ENCODE measurements around the gene HELT. TPM values are rescaled to one million over a fixed set of nuclear protein-coding genes. Genes with fewer than 3 reads are reported as not detected.

HELT gene
- total and polyA plus RNA-seq, 4 donors, result 0.09 to 2.5 (median 0.53) TPM; not detected in 1

DNA sequence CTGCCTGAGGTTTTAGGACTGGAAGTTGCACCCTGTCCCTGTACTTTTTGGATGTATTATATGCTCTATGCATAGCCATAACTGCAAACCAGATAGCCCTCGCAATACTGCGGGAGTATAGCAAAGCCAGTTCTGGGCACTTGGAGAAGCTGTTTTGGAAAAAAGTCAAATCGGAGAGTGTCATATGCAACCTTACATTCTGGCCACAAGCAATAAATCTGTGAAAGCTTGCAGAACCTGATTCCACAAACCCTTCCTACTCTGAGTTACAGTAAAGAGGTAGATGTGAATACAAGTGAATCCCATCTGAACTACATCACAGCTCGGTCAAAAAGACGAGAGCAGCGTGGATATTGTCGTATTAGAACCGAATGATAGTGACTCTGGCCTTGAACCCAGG is 10.3 kb downstream of the HELT start:
- no peak overlapping the region for H3K9ac ChIP-seq (ENCODE audit: insufficient read depth in 1 of 2, low read length in 2 of 2)
- ATAC-seq (ENCODE audit: insufficient read depth, low FRiP score) (no peak), DNase-seq (no peak)
- no peaks in the 10 kb centered on the region for H3K4me1 ChIP-seq (ENCODE audit: control insufficient read depth in 5 of 5, insufficient read depth in 5 of 5, low read length in 5 of 5)
- TF ChIP-seq CTCF (IDR thresholded peaks at IDR 0.05; ENCODE audit: control extremely low read depth, extremely low read depth), result no peak
- no peak overlapping the region for H3K27ac ChIP-seq (ENCODE audit: low read depth in 1 of 2, low read length in 1 of 2)
- no peaks in the 10 kb centered on the region for H3K36me3 ChIP-seq (ENCODE audit: control insufficient read depth in 4 of 4, insufficient read depth in 4 of 4, low read length in 4 of 4)
- H3K27me3 ChIP-seq (ENCODE audit: control insufficient read depth in 3 of 3, insufficient read depth in 3 of 3, low read length in 2 of 3), result peaks cover 0 to 39% (median 26%) of the 10 kb centered on the region in 3 donors
- H3K9me3 ChIP-seq (ENCODE audit: control insufficient read depth in 4 of 4, insufficient read depth in 3 of 4, low read length in 3 of 4), result no peaks in the 10 kb centered on the region
- WGBS, 2 donors, result 89 to 94% methylated on average over 8 of the region's 8 CpGs
- no peak overlapping the region for H3K4me3 ChIP-seq

- WGBS, 2 donors, result 59 to 89% methylated on average over 6 of the region's 6 CpGs
Observed at GRCh38 chr4:185031611-185032010, 13.3 kb downstream of the HELT start.

DNA sequence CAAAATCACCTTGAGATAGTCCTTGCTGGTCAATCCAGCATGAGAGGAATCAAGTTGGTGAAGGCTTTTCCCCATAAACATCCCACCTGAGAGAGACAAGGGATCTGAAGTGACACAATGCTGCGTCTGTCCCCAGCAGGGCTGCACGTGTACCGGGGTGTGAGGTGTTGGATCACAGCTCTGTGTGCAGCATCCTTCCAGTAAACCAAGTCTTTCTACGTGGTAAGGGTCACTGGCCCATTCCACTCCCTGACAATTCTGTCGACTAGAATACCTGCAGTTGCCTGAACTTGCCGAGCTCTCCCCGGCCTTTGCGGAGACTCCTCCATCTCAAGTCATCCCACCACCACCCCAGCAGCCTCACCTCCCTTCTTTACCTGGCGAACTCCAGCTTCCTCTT is 14.8 kb downstream of the HELT start:
- Histone ChIP-seq H3K9ac (ENCODE audit: insufficient read depth in 1 of 2, low read length in 2 of 2) (no peak overlapping the region), H3K9me3 (ENCODE audit: control insufficient read depth in 4 of 4, insufficient read depth in 3 of 4, low read length in 3 of 4) (no peaks in the 10 kb centered on the region), H3K4me3 (no peak overlapping the region), H3K27ac (ENCODE audit: low read depth in 1 of 2, low read length in 1 of 2) (no peak overlapping the region), H3K36me3 (ENCODE audit: control insufficient read depth in 4 of 4, insufficient read depth in 4 of 4, low read length in 4 of 4) (no peaks in the 10 kb centered on the region), H3K27me3 (ENCODE audit: control insufficient read depth in 3 of 3, insufficient read depth in 3 of 3, low read length in 2 of 3) (peaks cover 0 to 30% (median 13%) of the 10 kb centered on the region in 3 donors), H3K4me1 (ENCODE audit: control insufficient read depth in 5 of 5, insufficient read depth in 5 of 5, low read length in 5 of 5) (no peaks in the 10 kb centered on the region)
- no peak for ATAC-seq (ENCODE audit: insufficient read depth, low FRiP score)
- DNase-seq, result no peak
- WGBS, 2 donors, result 81 to 84% methylated on average over 9 of the region's 9 CpGs
- no peak for TF ChIP-seq CTCF (IDR thresholded peaks at IDR 0.05; ENCODE audit: control extremely low read depth, extremely low read depth)

More at GRCh38 chr4:185031611-185032010, 13.3 kb downstream of the HELT start:
- Histone ChIP-seq H3K27me3 (ENCODE audit: control insufficient read depth in 3 of 3, insufficient read depth in 3 of 3, low read length in 2 of 3) (peaks cover 0 to 30% (median 13%) of the 10 kb centered on the region in 3 donors), H3K4me3 (no peak overlapping the region), H3K4me1 (ENCODE audit: control insufficient read depth in 5 of 5, insufficient read depth in 5 of 5, low read length in 5 of 5) (no peaks in the 10 kb centered on the region), H3K9me3 (ENCODE audit: control insufficient read depth in 4 of 4, insufficient read depth in 3 of 4, low read length in 3 of 4) (no peaks in the 10 kb centered on the region), H3K36me3 (ENCODE audit: control insufficient read depth in 4 of 4, insufficient read depth in 4 of 4, low read length in 4 of 4) (no peaks in the 10 kb centered on the region), H3K27ac (ENCODE audit: low read depth in 1 of 2, low read length in 1 of 2) (no peak overlapping the region), H3K9ac (ENCODE audit: insufficient read depth in 1 of 2, low read length in 2 of 2) (no peak overlapping the region)
- no peak for TF ChIP-seq CTCF (IDR thresholded peaks at IDR 0.05; ENCODE audit: control extremely low read depth, extremely low read depth)
- ATAC-seq (ENCODE audit: insufficient read depth, low FRiP score) (no peak), DNase-seq (no peak)

DNA sequence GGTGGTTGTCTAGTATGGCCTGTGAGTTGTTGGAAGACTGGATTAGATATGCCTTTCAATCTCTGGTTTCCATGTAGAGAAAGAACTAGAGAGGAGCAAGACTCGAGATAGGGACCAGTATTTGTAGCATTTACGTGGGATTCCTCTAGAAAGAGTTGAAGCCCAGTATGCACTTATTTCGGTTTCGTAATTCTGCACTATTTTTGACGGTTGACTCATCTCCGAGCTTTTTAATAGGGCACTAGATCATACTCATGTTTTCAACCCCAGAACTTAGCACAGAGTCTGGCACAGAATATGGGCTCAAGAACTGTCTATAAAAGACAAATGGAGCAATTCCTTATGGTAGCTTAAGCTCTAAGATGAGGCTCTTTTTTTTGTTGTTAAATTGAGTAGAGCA is 15.7 kb downstream of the HELT start:
- Histone ChIP-seq H3K9ac (ENCODE audit: insufficient read depth in 1 of 2, low read length in 2 of 2) (no peak overlapping the region), H3K9me3 (ENCODE audit: control insufficient read depth in 4 of 4, insufficient read depth in 3 of 4, low read length in 3 of 4) (no peaks in the 10 kb centered on the region), H3K4me3 (no peak overlapping the region), H3K27ac (ENCODE audit: low read depth in 1 of 2, low read length in 1 of 2) (no peak overlapping the region), H3K4me1 (ENCODE audit: control insufficient read depth in 5 of 5, insufficient read depth in 5 of 5, low read length in 5 of 5) (no peaks in the 10 kb centered on the region), H3K36me3 (ENCODE audit: control insufficient read depth in 4 of 4, insufficient read depth in 4 of 4, low read length in 4 of 4) (no peaks in the 10 kb centered on the region), H3K27me3 (ENCODE audit: control insufficient read depth in 3 of 3, insufficient read depth in 3 of 3, low read length in 2 of 3) (peaks cover 0 to 24% (median 10%) of the 10 kb centered on the region in 3 donors)
- DNase-seq (no peak), ATAC-seq (ENCODE audit: insufficient read depth, low FRiP score) (no peak)
- 72 to 81% methylated on average over 6 of the region's 6 CpGs for WGBS, 2 donors
- no peak for TF ChIP-seq CTCF (IDR thresholded peaks at IDR 0.05; ENCODE audit: control extremely low read depth, extremely low read depth)
